K562 (cell line): ENCODE measurements around the gene TMEM131. TPM values are rescaled to one million over a fixed set of nuclear protein-coding genes. Genes with fewer than 3 reads are reported as not detected.
A peak's percentile ranks its signal among the peaks of the same experiment; 100 is the strongest.

Experiments used
- ATAC-seq: fragments of 200-7000 bp; cut with Tn5 transposase; 3 replicates; pipeline ENCODE4 v1.9.1; 2020; ENCODE audit warnings: moderate library complexity
- BruUV-seq: library from RNA; stranded (reverse); fragments of 400-500 nt; replicated peaks from 2 replicates; lab custom pipeline; 2021; lab: Mats Ljungman, UMichigan
- CTCF ChIA-PET: fragments of 300-600 bp; formaldehyde crosslinking; extraction: SDS; loops from one replicate; lab custom pipeline; 2021; ENCODE audit warnings: low intra/inter-chr PET ratio; lab: Yijun Ruan, JAX
- POLR2A ChIA-PET: fragments of 300-600, 350-650 bp; sonication (Branson Sonifier 250); formaldehyde crosslinking; extraction: SDS; loops from one replicate; lab custom pipeline; 2021; ENCODE audit warnings: antibody characterized with exemption, inconsistent platforms; lab: Yijun Ruan, JAX
- DNase-seq, 4 experiments: peaks; one replicate each; pipeline versions ENCODE4 v3.0.0 to v3.0.0-alpha.2; 2011 to 2018; ENCODE audit warnings: low spot score in 3 of 4, mixed read lengths in 3 of 4; ENCODE audit errors: extremely low read depth in 1 of 4
- FAIRE-seq: peaks from 2 replicates; lab custom pipeline; 2011; peaks lifted over from hg19 to GRCh38; lab: Jason Lieb, UNC
- H2AFZ ChIP-seq: 2 replicates; pipeline ENCODE4 v1.6.0; 2011; ENCODE audit warnings: low read depth, low read length, control low read depth, inconsistent platforms
- H3K27ac ChIP-seq: fragments of 200-600 bp; 3 replicates; pipeline ENCODE4 v1.8.0; 2011; ENCODE audit warnings: low read depth, mild to moderate bottlenecking, control low read depth, inconsistent platforms, low read length, moderate library complexity, mixed read lengths; ENCODE audit errors: extremely low read depth
- H3K27me3 ChIP-seq, 2 experiments: fragments of 300-600 bp in 1 of 2; 2 replicates in 1 of 2; 3 replicates in 1 of 2; pipeline versions ENCODE4 v1.6.0 to v1.8.0; 2011; ENCODE audit warnings: inconsistent platforms in 2 of 2, low read length in 2 of 2, mild to moderate bottlenecking in 1 of 2, mixed read lengths in 1 of 2, moderate library complexity in 1 of 2; ENCODE audit not compliant: control insufficient read depth in 2 of 2, insufficient read depth in 2 of 2
- H3K36me3 ChIP-seq: fragments of 300-600 bp; 3 replicates; pipeline ENCODE4 v1.8.0; 2011; ENCODE audit warnings: mild to moderate bottlenecking, low read length, inconsistent platforms; ENCODE audit not compliant: control insufficient read depth, insufficient read depth
- H3K4me1 ChIP-seq, 2 experiments: fragments of 200-600 bp in 1 of 2; replicated peaks in 1 of 2; 2 replicates in 1 of 2; 3 replicates in 1 of 2; pipeline versions ENCODE4 v1.5.1 to v1.8.0; 2011; ENCODE audit warnings: inconsistent platforms in 2 of 2, low read length in 2 of 2, mild to moderate bottlenecking in 1 of 2, mixed read lengths in 1 of 2, moderate library complexity in 1 of 2; ENCODE audit not compliant: control insufficient read depth in 2 of 2, insufficient read depth in 2 of 2
- H3K4me2 ChIP-seq: 2 replicates; pipeline ENCODE4 v1.6.1; 2011; ENCODE audit warnings: low read length, control low read depth, inconsistent platforms, mixed read lengths; ENCODE audit not compliant: insufficient read depth
- H3K4me3 ChIP-seq: fragments of 200-600 bp; sonication (generic), shearing (Covaris generic); 2 replicates; pipeline ENCODE4 v1.5.1; 2016; ENCODE audit warnings: control low read depth, inconsistent platforms
- H3K79me2 ChIP-seq: fragments of 200-600 bp; 3 replicates; pipeline ENCODE4 v1.8.0; 2011; ENCODE audit warnings: low read length, inconsistent platforms; ENCODE audit not compliant: control insufficient read depth, insufficient read depth
- H3K9ac ChIP-seq, 2 experiments: 2 replicates each; pipeline versions ENCODE4 v1.6.0 to v1.6.1; 2011; ENCODE audit warnings: low read depth in 2 of 2, low read length in 2 of 2, control low read depth in 1 of 2, inconsistent platforms in 1 of 2, mild to moderate bottlenecking in 1 of 2, mixed read lengths in 1 of 2; ENCODE audit not compliant: insufficient read depth in 1 of 2
- H3K9me1 ChIP-seq: one replicate; pipeline ENCODE4 v1.6.0; 2011; ENCODE audit warnings: inconsistent platforms, mild to moderate bottlenecking, low read length, moderate library complexity; ENCODE audit not compliant: control insufficient read depth, insufficient read depth
- H3K9me3 ChIP-seq: replicated peaks from 2 replicates; pipeline ENCODE4 v1.5.1; 2011; ENCODE audit warnings: low read depth, low read length, inconsistent platforms; ENCODE audit not compliant: control insufficient read depth, insufficient read depth
- H4K20me1 ChIP-seq: replicated peaks from 2 replicates; pipeline ENCODE4 v1.6.1; 2011; ENCODE audit warnings: low read length, inconsistent platforms, mixed read lengths; ENCODE audit not compliant: control insufficient read depth, insufficient read depth
- BRF1 ChIP-seq: IDR thresholded peaks from 3 replicates; pipeline ENCODE4 v1.6.1; 2011; ENCODE audit warnings: borderline replicate concordance, mild to moderate bottlenecking; ENCODE audit not compliant: insufficient read length; ENCODE audit errors: extremely low read depth
- MEIS2 ChIP-seq: fragments of 450-650 bp; IDR thresholded peaks from 2 replicates; pipeline ENCODE4 v1.6.1; 2014; ENCODE audit warnings: mild to moderate bottlenecking; ENCODE audit not compliant: partially characterized antibody
- NFE2L1 ChIP-seq: fragments of 450-650 bp; IDR thresholded peaks from 2 replicates; pipeline ENCODE4 v1.6.1; 2016; ENCODE audit warnings: missing genetic modification characterization, low read depth, mild to moderate bottlenecking, missing compliant biosample characterization, moderate library complexity, borderline replicate concordance
- RCOR1 ChIP-seq, 2 experiments: IDR thresholded peaks; 2 replicates each; pipeline ENCODE4 v1.6.1; 2012; ENCODE audit warnings: low read depth in 2 of 2, low read length in 2 of 2, borderline replicate concordance in 1 of 2, improper control_type of control experiment in 1 of 2
- SMARCA4 ChIP-seq: fragments of 450-650 bp; IDR thresholded peaks from 2 replicates; pipeline ENCODE4 v1.6.1; 2016
- SMARCE1 ChIP-seq: fragments of 450-650 bp; IDR thresholded peaks from 2 replicates; pipeline ENCODE4 v1.7.1; 2016; ENCODE audit warnings: mild to moderate bottlenecking
- WHSC1 ChIP-seq: IDR thresholded peaks from one replicate; pipeline ENCODE4 v1.6.1; 2012; ENCODE audit warnings: low read length, control low read depth, inconsistent platforms
- ZNF232 ChIP-seq: sonication (generic); formaldehyde crosslinking; IDR thresholded peaks from 2 replicates; pipeline ENCODE4 v1.8.0; 2022; ENCODE audit warnings: mild to moderate bottlenecking, missing genetic modification reagents
- ZNF316 ChIP-seq: fragments of 450-650 bp; IDR thresholded peaks from 2 replicates; pipeline ENCODE4 v1.6.1; 2016
- ZZZ3 ChIP-seq: fragments of 450-650 bp; IDR thresholded peaks from 2 replicates; pipeline ENCODE4 v1.6.1; 2016; ENCODE audit warnings: antibody characterized with exemption, mild to moderate bottlenecking, moderate library complexity
- WGBS: fragments of 100-300 bp; shearing (Covaris generic); methylation state at CpG from one replicate; pipeline ENCODE4 v1.1.6; 2016; ENCODE audit warnings: low coverage, mixed read lengths; ENCODE audit not compliant: insufficient coverage; ENCODE audit errors: missing lambda C conversion rate; 5-methylcytosine and 5-hydroxymethylcytosine counted together
- in situ Hi-C: fragments of 300-500 bp; cut with MboI; formaldehyde crosslinking; loops from 4 replicates; pipeline ENCODE4 v1.15.0; 2018; ENCODE audit warnings: inconsistent platforms, mixed read lengths
- intact Hi-C: fragments of 100-400 bp; cut with micrococcal nuclease; formaldehyde crosslinking; loops from 2 replicates; pipeline ENCODE4 v1.14.2; 2022
- polyA plus RNA-seq, 8 experiments: library from polyadenylated mRNA; depleted of rRNA in 4 of 8; stranded (reverse) in 5 of 8; unstranded in 3 of 8; fragments of >200 nt; fragmentation: Nextera tagmentation in 2 of 8; fragmentation: Illumina TruSeq in 1 of 8; extraction: Ambion mirVana in 2 of 8; extraction: Trizol in 1 of 8; gene quantifications; 2 replicates each; pipeline versions ENCODE4 v1.2.1 to v1.2.3, GENCODE V29; 2011 to 2014; ENCODE audit warnings: inconsistent platforms in 1 of 8, missing spikeins in 1 of 8
- total RNA-seq, 7 experiments: library from RNA; depleted of rRNA in 6 of 7; stranded (reverse); fragments of >200 nt in 6 of 7; fragmentation: Illumina TruSeq in 2 of 7; extraction: Trizol in 2 of 7; gene quantifications; 2 replicates each; pipeline versions ENCODE4 v1.2.1 to v1.2.3, GENCODE V29; 2011 to 2021; ENCODE audit warnings: low replicate concordance in 1 of 7
- TF ChIP-seq, protein P1 (sequence below): fragments of 250-450 bp; sonication (Bioruptor Pico); IDR thresholded peaks from 2 replicates; pipeline ENCODE4 v1.8.0; 2021; ENCODE audit warnings: mild to moderate bottlenecking, moderate library complexity
- TF ChIP-seq, protein P2 (sequence below): sonication (generic); formaldehyde crosslinking; IDR thresholded peaks from 2 replicates; pipeline ENCODE4 v1.8.1; 2023; ENCODE audit warnings: missing genetic modification reagents, mild to moderate bottlenecking, borderline replicate concordance

TMEM131 gene
- total and polyA plus RNA-seq, 9 of the 15 experiments (the other 6 are each of a cell fraction or from before 2014, with no cell fraction given), result 2.5 to 21.1 (median 12.4) TPM

DNA sequence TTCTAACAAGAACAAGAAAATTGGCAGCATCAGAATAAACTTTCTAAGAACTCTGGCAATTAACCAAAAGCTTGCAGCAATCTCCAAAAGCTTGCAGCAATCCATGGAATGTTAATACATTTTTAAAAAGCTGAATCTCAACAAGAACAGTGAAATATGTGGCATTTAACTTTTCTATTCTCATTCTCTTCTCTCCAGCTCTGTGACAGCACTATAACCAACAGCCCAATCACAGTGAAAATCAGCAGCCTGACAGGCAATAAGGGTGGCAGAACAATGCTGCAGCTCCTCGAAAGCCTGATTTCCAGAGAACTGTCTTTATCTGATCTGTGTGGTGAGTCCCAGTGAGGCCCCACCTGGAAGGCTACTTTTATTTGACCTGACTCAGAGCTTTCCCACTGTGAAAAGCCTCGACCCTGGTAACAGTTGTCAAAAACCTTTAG is 60.0 kb downstream of the TMEM131 start (continued):
- peak; percentile 32; the same call in 1 of the 2 replicates for TF ChIP-seq SMARCE1
- peak; percentile 21 for TF ChIP-seq MEIS2
- peak in 1 of 2 experiments; percentile 90; a peak in 2 of 4 replicates for TF ChIP-seq RCOR1 (IDR thresholded peaks at IDR 0.05; ENCODE audit: borderline replicate concordance in 1 of 2, low read depth in 2 of 2, low read length in 2 of 2)

DNA sequence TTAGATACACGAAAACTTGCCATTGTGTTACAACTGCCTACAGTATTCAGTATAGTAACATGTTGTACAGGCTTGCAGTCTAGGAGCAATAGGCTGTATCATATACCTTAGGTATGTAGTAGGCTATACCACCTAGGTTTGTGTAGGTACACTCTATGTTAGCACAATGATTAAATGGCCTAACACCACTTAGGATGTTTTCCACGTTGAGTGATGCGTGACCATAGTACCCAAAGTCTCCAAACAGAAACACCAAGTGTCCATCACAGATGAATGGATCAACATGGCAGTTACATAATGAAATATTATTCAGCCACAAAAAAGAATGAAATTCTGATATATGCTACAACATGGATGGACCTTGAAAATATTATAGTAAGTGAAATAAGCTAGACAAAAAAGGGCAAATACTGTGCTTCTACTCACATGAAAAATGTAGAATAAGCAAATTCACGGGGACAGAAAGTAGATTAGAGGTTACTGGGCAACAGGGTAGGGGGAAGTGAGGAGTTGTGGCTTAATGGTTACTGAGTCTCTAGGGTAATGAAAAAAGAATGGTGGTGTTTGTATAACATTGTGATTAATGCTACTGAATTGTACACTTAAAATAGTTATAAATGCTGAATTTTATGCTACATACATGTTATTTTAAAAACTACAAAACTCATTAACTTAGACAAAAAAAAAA is 62.6 kb downstream of the TMEM131 start:
- ATAC-seq (no peak), DNase-seq (no peak), FAIRE-seq (no peak)
- no peak overlapping the region for H2AFZ ChIP-seq
- H3K9ac ChIP-seq, result no peak overlapping the region
- H3K4me1 ChIP-seq, result peaks cover 0 to 11% of the 10 kb centered on the region in 2 experiments; a peak in 3 of 5 replicates
- WGBS, result 77% methylated on average over 4 of the region's 4 CpGs
- no peak overlapping the region for H3K27ac ChIP-seq
- CTCF ChIA-PET, result no interaction called here
- no peaks in the 10 kb centered on the region for H3K9me1 ChIP-seq
- no TSS peak for BruUV-seq
- no peaks in the 10 kb centered on the region for H3K9me3 ChIP-seq
- in situ Hi-C loops (no loop called here), intact Hi-C loops (no loop called here)
- peaks cover 55% of the 10 kb centered on the region for H3K79me2 ChIP-seq
- H3K27me3 ChIP-seq, result no peaks in the 10 kb centered on the region
- POLR2A ChIA-PET, result interaction anchor here (1.4 kb wide), 1 partner anchor 13 kb away, joined by 3 read pairs; no protein-coding TSS in a partner anchor
- H3K36me3 ChIP-seq, result no peaks in the 10 kb centered on the region
- no peak overlapping the region for H3K4me3 ChIP-seq
- peaks cover 11% of the 10 kb centered on the region; the same call in 1 of the 2 replicates for H4K20me1 ChIP-seq
- H3K4me2 ChIP-seq, result no peak overlapping the region
- no peak for TF ChIP-seq SMARCE1
- no peak for TF ChIP-seq SMARCA4
- TF ChIP-seq WHSC1, result no peak
- TF ChIP-seq, protein P1, sequence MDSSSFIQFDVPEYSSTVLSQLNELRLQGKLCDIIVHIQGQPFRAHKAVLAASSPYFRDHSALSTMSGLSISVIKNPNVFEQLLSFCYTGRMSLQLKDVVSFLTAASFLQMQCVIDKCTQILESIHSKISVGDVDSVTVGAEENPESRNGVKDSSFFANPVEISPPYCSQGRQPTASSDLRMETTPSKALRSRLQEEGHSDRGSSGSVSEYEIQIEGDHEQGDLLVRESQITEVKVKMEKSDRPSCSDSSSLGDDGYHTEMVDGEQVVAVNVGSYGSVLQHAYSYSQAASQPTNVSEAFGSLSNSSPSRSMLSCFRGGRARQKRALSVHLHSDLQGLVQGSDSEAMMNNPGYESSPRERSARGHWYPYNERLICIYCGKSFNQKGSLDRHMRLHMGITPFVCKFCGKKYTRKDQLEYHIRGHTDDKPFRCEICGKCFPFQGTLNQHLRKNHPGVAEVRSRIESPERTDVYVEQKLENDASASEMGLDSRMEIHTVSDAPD, result no peak
- TF ChIP-seq, protein P2, sequence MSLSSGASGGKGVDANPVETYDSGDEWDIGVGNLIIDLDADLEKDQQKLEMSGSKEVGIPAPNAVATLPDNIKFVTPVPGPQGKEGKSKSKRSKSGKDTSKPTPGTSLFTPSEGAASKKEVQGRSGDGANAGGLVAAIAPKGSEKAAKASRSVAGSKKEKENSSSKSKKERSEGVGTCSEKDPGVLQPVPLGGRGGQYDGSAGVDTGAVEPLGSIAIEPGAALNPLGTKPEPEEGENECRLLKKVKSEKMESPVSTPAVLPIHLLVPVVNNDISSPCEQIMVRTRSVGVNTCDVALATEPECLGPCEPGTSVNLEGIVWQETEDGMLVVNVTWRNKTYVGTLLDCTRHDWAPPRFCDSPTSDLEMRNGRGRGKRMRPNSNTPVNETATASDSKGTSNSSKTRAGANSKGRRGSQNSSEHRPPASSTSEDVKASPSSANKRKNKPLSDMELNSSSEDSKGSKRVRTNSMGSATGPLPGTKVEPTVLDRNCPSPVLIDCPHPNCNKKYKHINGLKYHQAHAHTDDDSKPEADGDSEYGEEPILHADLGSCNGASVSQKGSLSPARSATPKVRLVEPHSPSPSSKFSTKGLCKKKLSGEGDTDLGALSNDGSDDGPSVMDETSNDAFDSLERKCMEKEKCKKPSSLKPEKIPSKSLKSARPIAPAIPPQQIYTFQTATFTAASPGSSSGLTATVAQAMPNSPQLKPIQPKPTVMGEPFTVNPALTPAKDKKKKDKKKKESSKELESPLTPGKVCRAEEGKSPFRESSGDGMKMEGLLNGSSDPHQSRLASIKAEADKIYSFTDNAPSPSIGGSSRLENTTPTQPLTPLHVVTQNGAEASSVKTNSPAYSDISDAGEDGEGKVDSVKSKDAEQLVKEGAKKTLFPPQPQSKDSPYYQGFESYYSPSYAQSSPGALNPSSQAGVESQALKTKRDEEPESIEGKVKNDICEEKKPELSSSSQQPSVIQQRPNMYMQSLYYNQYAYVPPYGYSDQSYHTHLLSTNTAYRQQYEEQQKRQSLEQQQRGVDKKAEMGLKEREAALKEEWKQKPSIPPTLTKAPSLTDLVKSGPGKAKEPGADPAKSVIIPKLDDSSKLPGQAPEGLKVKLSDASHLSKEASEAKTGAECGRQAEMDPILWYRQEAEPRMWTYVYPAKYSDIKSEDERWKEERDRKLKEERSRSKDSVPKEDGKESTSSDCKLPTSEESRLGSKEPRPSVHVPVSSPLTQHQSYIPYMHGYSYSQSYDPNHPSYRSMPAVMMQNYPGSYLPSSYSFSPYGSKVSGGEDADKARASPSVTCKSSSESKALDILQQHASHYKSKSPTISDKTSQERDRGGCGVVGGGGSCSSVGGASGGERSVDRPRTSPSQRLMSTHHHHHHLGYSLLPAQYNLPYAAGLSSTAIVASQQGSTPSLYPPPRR (CRISPR knock-in tag), result no peak
- TF ChIP-seq ZNF232 (CRISPR knock-in tag), result no peak
- TF ChIP-seq NFE2L1, result no peak
- peak; percentile 45; the same call in 1 of the 2 replicates for TF ChIP-seq ZNF316
- no peak for TF ChIP-seq ZZZ3
- TF ChIP-seq BRF1, result no peak
